ENCODE data around the gene NTNG1. TPM values are rescaled to one million over a fixed set of nuclear protein-coding genes. Genes with fewer than 3 reads are reported as not detected.

NTNG1 gene
- total RNA-seq, 1 experiment from 2014 or later = 1.5 TPM

DNA sequence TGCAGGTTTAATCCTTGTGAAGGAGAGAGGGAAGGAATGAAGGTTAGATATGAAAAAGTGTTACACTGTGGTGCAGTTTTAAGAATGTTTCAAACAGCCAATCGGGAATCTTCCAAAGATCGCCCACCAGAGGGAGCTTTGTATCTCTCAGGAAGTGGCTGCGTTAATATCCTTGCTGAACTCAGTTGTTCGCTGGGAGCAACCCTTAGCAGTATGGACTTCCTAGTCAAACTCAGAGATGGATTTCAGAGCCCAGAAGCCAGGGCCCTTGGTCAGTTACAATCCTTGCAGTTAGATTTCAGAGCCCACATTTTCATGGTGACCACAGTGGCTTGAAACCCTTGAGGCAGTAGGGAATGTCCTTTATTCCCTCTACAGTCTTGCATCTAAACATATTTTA is 136.2 kb downstream of the NTNG1 start:
- Histone ChIP-seq H3K14ac (ENCODE audit: insufficient read depth, low read length) (no peak overlapping the region), H3K4me1 (ENCODE audit: insufficient read depth, low read length) (no peaks in the 10 kb centered on the region; the same call in 1 of the 2 replicates), H3K4me2 (ENCODE audit: insufficient read depth, insufficient read length, low read length) (no peak overlapping the region), H2AK5ac (ENCODE audit: insufficient read length, low read length) (no peak overlapping the region), H4K8ac (replicated peaks; ENCODE audit: insufficient read length, low read depth, low read length) (no peak overlapping the region), H3T11ph (ENCODE audit: low read length) (no peak overlapping the region), H3K4ac (ENCODE audit: low read depth, low read length) (no peak overlapping the region), H2AFZ (ENCODE audit: low read length) (no peak overlapping the region), H3K9ac (ENCODE audit: extremely low read depth, insufficient read length, low read length) (no peak overlapping the region), H3K79me2 (ENCODE audit: insufficient read depth, low read length) (no peaks in the 10 kb centered on the region), H3K23ac (ENCODE audit: insufficient read length, low read depth, low read length) (no peak overlapping the region), H3K9me3 (ENCODE audit: control insufficient read depth, low read depth, low read length) (no peaks in the 10 kb centered on the region), H2BK15ac (ENCODE audit: low read depth, low read length) (no peak overlapping the region), H3K27ac (ENCODE audit: insufficient read length, low read depth, low read length) (no peak overlapping the region), H4K5ac (ENCODE audit: insufficient read length, low read depth, low read length) (no peak overlapping the region), H4K20me1 (ENCODE audit: control insufficient read depth, insufficient read depth, insufficient read length) (no peaks in the 10 kb centered on the region), H3K56ac (ENCODE audit: insufficient read length, low read depth, low read length) (no peak overlapping the region), H4K91ac (ENCODE audit: insufficient read length, low read depth, low read length) (no peak overlapping the region), H3K18ac (ENCODE audit: insufficient read length, low read depth, low read length) (no peak overlapping the region), H3K79me1 (ENCODE audit: insufficient read depth, low read depth, low read length, poor library complexity, severe bottlenecking) (no peaks in the 10 kb centered on the region), H2BK120ac (ENCODE audit: low read depth, low read length, poor library complexity, severe bottlenecking) (no peak overlapping the region), H2BK12ac (ENCODE audit: insufficient read length, low read depth, low read length) (no peak overlapping the region), H2BK20ac (ENCODE audit: low read depth, low read length, poor library complexity, severe bottlenecking) (no peak overlapping the region), H3K27me3 (ENCODE audit: insufficient read depth, low read length) (no peaks in the 10 kb centered on the region), H3K23me2 (ENCODE audit: insufficient read length, low read depth, low read length, poor library complexity, severe bottlenecking) (no peaks in the 10 kb centered on the region), H2BK5ac (ENCODE audit: insufficient read length, low read length) (no peak overlapping the region)
- WGBS (ENCODE audit: extremely low coverage, insufficient read length, low lambda C conversion rate) = no CpG with 5 or more reads among the region's 4 CpGs
- no peaks in the 10 kb centered on the region for H3K36me3 Mint-ChIP-seq (ENCODE audit: insufficient read depth in 1 of 3, low read depth in 3 of 3)
- H3K4me1 Mint-ChIP-seq = peaks cover 12 to 13% of the 10 kb centered on the region in 2 experiments
- TF ChIP-seq, protein P1, sequence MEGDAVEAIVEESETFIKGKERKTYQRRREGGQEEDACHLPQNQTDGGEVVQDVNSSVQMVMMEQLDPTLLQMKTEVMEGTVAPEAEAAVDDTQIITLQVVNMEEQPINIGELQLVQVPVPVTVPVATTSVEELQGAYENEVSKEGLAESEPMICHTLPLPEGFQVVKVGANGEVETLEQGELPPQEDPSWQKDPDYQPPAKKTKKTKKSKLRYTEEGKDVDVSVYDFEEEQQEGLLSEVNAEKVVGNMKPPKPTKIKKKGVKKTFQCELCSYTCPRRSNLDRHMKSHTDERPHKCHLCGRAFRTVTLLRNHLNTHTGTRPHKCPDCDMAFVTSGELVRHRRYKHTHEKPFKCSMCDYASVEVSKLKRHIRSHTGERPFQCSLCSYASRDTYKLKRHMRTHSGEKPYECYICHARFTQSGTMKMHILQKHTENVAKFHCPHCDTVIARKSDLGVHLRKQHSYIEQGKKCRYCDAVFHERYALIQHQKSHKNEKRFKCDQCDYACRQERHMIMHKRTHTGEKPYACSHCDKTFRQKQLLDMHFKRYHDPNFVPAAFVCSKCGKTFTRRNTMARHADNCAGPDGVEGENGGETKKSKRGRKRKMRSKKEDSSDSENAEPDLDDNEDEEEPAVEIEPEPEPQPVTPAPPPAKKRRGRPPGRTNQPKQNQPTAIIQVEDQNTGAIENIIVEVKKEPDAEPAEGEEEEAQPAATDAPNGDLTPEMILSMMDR (conservative IDR thresholded peaks at IDR 0.05) = peak; percentile 79
- H3K27me3 Mint-ChIP-seq (ENCODE audit: low read depth) = no peaks in the 10 kb centered on the region
- H3K9me3 Mint-ChIP-seq = no peaks in the 10 kb centered on the region
- H3K4me3 Mint-ChIP-seq = no peak overlapping the region
- peak; percentile 64 for DNase-seq
- H3K27ac Mint-ChIP-seq = no peak overlapping the region; a peak in 1 of 7 replicates
